B cell (primary cell): ENCODE results near the gene CASTOR1.

Source experiments
- EZH2 ChIP-seq: IDR thresholded peaks from 2 replicates; pipeline ENCODE4 v1.6.1; 2012; ENCODE audit warnings: borderline replicate concordance, low read depth, mild to moderate bottlenecking, moderate library complexity, low read length; ENCODE audit not compliant: insufficient read depth, poor library complexity, severe bottlenecking
- TF ChIP-seq, protein P1 (sequence below): fragments of 200-600 bp; IDR thresholded peaks from one replicate; pipeline ENCODE4 v1.8.0; 2022; ENCODE audit warnings: antibody characterized with exemption, mild to moderate bottlenecking

DNA sequence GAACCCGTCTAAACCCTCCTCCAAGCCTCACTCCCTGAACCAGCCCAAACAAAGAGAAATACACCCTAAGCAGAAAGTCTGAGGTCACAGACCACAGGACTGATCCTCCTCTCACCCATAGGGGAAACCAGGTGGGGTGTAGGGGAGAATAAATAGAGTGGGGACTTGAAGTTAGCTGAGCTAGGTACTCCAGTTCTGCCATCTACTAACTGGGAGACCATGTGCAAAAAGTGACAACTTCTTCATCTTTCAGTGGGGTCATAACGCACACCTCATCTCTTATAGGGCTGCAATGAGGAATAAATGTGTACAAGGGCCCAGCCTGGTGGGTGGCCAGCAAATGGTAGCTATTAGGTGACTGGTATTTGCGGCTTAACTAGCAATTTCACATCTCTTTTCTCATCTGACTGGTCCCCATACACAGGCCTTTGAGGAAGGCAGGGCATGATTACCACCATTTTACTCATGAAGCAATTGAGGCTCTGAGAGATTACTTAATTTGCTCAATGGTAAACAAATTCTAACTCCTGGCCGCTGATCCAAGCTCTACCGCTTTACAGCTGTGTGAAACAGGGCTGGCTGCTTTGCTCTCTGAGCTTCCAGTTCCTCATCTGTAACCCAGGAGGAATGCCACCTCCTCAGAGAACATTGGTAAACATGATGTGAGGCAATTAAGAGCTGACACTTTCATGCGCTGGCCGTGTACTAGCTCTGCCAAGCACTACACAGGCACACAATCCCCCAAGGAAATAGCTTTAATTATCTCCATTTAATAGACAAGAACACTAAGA lies 20.8 kb upstream of the CASTOR1 start:
- TF ChIP-seq, protein P1, sequence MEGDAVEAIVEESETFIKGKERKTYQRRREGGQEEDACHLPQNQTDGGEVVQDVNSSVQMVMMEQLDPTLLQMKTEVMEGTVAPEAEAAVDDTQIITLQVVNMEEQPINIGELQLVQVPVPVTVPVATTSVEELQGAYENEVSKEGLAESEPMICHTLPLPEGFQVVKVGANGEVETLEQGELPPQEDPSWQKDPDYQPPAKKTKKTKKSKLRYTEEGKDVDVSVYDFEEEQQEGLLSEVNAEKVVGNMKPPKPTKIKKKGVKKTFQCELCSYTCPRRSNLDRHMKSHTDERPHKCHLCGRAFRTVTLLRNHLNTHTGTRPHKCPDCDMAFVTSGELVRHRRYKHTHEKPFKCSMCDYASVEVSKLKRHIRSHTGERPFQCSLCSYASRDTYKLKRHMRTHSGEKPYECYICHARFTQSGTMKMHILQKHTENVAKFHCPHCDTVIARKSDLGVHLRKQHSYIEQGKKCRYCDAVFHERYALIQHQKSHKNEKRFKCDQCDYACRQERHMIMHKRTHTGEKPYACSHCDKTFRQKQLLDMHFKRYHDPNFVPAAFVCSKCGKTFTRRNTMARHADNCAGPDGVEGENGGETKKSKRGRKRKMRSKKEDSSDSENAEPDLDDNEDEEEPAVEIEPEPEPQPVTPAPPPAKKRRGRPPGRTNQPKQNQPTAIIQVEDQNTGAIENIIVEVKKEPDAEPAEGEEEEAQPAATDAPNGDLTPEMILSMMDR, result no peak
- TF ChIP-seq EZH2, result no peak
